ENCODE data around the gene ZNF44. TPM values are rescaled to one million over a fixed set of nuclear protein-coding genes. Genes with fewer than 3 reads are reported as not detected.
"Not testable (repeated sequence)": the region's sequence is repeated elsewhere in the genome, so short reads cannot be mapped to it uniquely, and the experiment has no call there.

The ZNF44 gene
- total RNA-seq (2014; rRNA removed; shearing (Covaris generic); ENCODE audit: low replicate concordance): 7.7 and 10.2 TPM in 2 replicates

DNA sequence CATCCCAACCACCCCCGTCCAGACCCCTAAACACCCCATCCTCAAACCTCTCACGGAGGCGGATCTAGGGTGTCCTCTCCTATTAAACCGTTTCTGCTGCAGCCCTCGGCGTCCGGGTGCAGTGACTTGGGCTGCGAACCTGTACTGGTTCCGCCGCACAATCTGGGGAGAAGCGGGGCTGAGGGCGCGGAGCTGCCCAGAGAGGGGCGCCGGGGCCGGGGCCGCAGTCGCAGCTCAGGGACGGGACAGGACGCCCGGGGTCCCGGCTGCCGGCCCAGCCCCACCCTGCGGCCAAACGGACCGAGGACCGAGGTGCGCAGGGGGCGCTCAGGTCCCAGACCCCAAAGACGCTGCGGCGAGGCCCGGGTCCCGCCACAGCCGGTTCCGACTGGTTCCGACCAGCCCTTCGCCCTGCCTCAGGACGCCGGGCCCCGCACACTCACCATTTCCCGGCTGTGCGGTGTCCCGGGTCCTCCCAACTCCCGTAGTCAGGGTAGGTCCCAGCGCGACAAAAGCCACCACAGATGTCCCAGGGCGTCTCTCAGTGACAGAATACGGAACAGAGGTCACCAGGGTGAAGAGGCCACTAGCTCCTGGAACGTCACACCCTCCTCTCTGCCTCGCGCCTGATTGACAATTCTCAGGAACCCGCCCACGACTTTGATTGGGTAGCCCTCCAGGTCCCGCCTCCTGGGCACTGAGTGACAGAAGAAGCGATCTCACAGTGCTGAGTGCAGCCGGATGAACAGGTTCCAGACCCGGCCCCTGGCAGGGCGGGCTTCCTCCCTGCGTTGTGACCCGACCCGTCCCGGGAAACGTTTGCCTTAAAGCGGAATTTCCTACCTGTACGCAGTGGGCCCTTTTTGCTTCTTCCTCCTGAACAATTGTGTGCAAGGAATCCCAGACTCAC is at the start of gene ZNF44:
Gene ZNF44, minus strand, starts transcription at position 635 of the 910 bp plus-strand sequence. Its CDS starts 189 bp downstream, at position 446.
- Histone ChIP-seq H3K9me3 (peaks cover 10% of the 10 kb centered on the region), H3K36me3 (peaks cover 25% of the 10 kb centered on the region), H3K27me3 (no peaks in the 10 kb centered on the region), H3K4me3 (peak within 1 kb of the TSS; percentile 83)
- peak; percentile 99 for DNase-seq

GRCh38 chr19:12333162-12334159 is 38.8 kb upstream of the ZNF44 start, which contains the start of gene ZNF563:
Gene ZNF563 (minus strand): TSS chr19:12333633. CDS start chr19:12333482, 151 bp downstream.
- no peaks in the 10 kb centered on the region; the same call in 1 of the 2 replicates for H3K27me3 ChIP-seq
- no peaks in the 10 kb centered on the region for H3K36me3 ChIP-seq
- H3K9me3 ChIP-seq: peaks cover 2% of the 10 kb centered on the region
- DNase-seq: peak; percentile 97
- H3K4me3 ChIP-seq: peak within 1 kb of the TSS; percentile 62

GRCh38 chr19:12331211-12331941 is 36.7 kb upstream of the ZNF44 start:
- Histone ChIP-seq H3K9me3 (peaks cover 8% of the 10 kb centered on the region), H3K36me3 (no peaks in the 10 kb centered on the region), H3K27me3 (no peaks in the 10 kb centered on the region; the same call in 1 of the 2 replicates), H3K4me3 (no peak overlapping the region)
- no peak for DNase-seq

DNA sequence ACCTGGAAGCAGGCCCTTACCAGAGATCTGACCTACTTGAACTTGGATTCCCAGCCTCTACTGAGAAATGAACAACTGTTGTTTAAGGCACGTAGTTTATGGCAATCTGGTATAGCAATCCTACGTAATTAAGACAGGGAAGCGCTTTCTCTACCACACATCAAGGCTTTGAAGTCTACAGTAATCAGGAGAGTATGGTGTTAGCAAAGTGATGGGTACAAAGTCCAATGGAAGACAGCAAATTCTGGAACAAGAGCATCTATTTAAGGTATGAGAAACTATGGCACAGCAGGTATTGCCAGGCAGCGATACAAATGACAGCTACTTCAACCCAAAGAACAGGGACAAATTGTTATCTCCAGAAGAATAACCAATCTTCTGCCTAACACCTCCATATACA is 35.7 kb upstream of the ZNF44 start:
- Histone ChIP-seq H3K27me3 (no peaks in the 10 kb centered on the region), H3K4me3 (no peak overlapping the region), H3K36me3 (no peaks in the 10 kb centered on the region), H3K9me3 (peaks cover 8% of the 10 kb centered on the region)
- DNase-seq: no peak

- H3K9me3 ChIP-seq: peaks cover 36% of the 10 kb centered on the region
- H3K36me3 ChIP-seq: peaks cover 18% of the 10 kb centered on the region
- DNase-seq: no peak
- no peak overlapping the region for H3K4me3 ChIP-seq
- H3K27me3 ChIP-seq: no peaks in the 10 kb centered on the region
These were observed 31.0 kb upstream of the ZNF44 start for GRCh38 chr19:12325690-12326089.

- Histone ChIP-seq H3K36me3 (peaks cover 38% of the 10 kb centered on the region), H3K9me3 (peaks cover 71% of the 10 kb centered on the region), H3K27me3 (no peaks in the 10 kb centered on the region), H3K4me3 (no peak overlapping the region)
- no peak for DNase-seq
These were observed 24.2 kb upstream of the ZNF44 start for GRCh38 chr19:12318782-12319413.

DNA sequence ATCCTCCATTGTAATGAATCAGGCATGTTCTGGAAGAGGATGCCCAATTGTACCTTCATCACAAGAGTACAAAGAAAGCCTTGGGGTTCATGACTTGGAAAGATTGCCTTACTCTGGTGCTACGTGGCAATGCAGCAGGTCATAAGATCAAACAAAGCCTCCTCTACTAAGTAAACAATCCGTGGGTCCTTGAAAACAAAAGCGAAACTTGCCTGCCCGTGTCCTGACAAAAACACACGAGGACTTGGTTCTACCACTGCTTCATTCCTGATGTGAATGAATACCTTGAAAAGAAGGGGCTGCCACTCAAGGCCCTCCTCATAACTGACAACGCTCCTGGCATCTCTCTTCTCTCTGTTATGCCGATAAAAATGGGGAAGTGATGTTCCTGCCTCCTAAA is 19.9 kb upstream of the ZNF44 start:
- H3K36me3 ChIP-seq: peaks cover 18% of the 10 kb centered on the region
- no peak for DNase-seq
- H3K9me3 ChIP-seq: peaks cover 39% of the 10 kb centered on the region
- no peaks in the 10 kb centered on the region for H3K27me3 ChIP-seq
- no peak overlapping the region for H3K4me3 ChIP-seq

GRCh38 chr19:12308891-12309290 is 14.2 kb upstream of the ZNF44 start:
- DNase-seq, H3K9me3 ChIP-seq, H3K27me3 ChIP-seq, H3K4me3 ChIP-seq, H3K36me3 ChIP-seq: not testable (repeated sequence)

- H3K27me3 ChIP-seq: no peaks in the 10 kb centered on the region
- peak overlapping the region; percentile 83 for H3K4me3 ChIP-seq
- peaks cover 10% of the 10 kb centered on the region for H3K9me3 ChIP-seq
- DNase-seq: no peak
- H3K36me3 ChIP-seq: peaks cover 19% of the 10 kb centered on the region
These were observed 508 bp upstream of the ZNF44 start for GRCh38 chr19:12295191-12295590.

DNA sequence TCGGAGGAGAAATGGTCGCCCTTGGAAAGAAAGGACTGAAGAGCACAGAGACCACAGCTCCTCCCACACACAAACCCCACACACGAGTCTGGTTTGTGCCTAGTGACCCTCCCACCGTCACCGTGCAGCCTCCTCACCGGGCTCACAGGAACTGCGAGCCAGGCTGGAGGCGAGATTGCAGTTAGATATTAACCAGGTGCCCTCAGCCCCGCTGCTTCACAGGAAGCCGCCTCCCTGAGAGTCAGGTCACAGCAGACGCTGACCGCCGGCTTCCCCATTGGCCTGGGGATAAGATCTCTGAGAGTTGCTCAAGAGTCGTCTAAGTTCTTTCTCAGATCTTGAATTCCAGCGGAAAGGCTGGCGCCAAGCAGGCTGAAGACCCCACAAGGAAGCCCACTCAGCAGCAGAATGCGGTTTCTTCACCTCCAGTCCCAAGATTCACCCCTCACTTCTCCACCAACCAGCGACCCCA is 870 bp downstream of the ZNF44 start:
- Histone ChIP-seq H3K4me3 (peak overlapping the region; percentile 83), H3K9me3 (peaks cover 10% of the 10 kb centered on the region), H3K27me3 (no peaks in the 10 kb centered on the region), H3K36me3 (peaks cover 27% of the 10 kb centered on the region)
- peak; percentile 80 for DNase-seq

GRCh38 chr19:12289790-12290065 is 5.0 kb downstream of the ZNF44 start:
- Histone ChIP-seq H3K27me3 (no peaks in the 10 kb centered on the region), H3K9me3 (peaks cover 27% of the 10 kb centered on the region), H3K36me3 (peaks cover 56% of the 10 kb centered on the region), H3K4me3 (no peak overlapping the region)
- no peak for DNase-seq

GRCh38 chr19:12287958-12288500 is 6.7 kb downstream of the ZNF44 start:
- DNase-seq: no peak
- Histone ChIP-seq H3K9me3 (peaks cover 39% of the 10 kb centered on the region), H3K4me3 (no peak overlapping the region), H3K27me3 (no peaks in the 10 kb centered on the region), H3K36me3 (peaks cover 62% of the 10 kb centered on the region)

DNA sequence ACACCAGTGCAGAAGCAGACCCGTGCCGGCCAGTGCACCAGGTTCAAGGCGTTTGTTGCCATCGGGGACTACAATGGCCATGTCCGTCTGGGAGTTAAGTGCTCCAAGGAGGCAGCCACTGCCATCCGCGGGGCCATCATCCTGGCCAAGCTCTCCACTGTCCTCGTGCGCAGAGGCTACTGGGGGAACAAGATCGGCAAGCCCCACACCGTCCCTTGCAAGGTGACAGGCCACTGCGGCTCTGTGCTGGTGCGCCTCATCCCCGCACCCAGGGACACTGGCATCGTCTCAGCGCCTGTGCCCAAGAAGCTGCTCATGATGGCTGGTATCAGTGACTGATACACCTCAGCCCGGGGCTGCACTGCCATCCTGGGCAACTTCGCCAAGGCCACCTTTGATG is 10.1 kb downstream of the ZNF44 start:
- Histone ChIP-seq H3K4me3 (no peak overlapping the region), H3K36me3 (peaks cover 41% of the 10 kb centered on the region), H3K9me3 (peaks cover 66% of the 10 kb centered on the region), H3K27me3 (no peaks in the 10 kb centered on the region)
- DNase-seq: no peak

DNA sequence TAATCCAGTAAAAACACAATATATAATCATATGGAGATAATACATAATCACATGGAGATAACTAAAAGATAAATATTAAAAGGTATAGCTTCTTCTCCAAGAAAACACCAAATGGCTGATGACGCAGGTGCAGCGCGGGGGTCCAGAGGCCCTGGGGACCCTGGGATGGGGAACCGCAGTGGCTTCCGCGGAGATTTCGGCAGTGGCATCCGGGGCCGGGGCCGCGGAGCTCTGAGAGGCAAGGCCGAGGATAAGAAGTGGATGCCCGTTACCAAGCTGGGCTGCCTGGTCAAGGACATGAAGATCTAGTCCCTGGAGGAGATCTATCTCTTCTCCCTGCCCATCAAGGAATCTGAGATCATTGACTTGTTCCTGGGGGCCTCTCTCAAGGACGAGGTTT is 10.5 kb downstream of the ZNF44 start:
- Histone ChIP-seq H3K4me3 (no peak overlapping the region), H3K9me3 (peaks cover 69% of the 10 kb centered on the region), H3K27me3 (no peaks in the 10 kb centered on the region), H3K36me3 (peaks cover 41% of the 10 kb centered on the region)
- DNase-seq: no peak

GRCh38 chr19:12278713-12279112 is 16.0 kb downstream of the ZNF44 start:
- no peaks in the 10 kb centered on the region for H3K27me3 ChIP-seq
- H3K9me3 ChIP-seq: peaks cover 88% of the 10 kb centered on the region
- DNase-seq: no peak
- H3K4me3 ChIP-seq: no peak overlapping the region
- peaks cover 54% of the 10 kb centered on the region for H3K36me3 ChIP-seq
